Liver (tissue), 9 donors: ENCODE data around the gene ZFC3H1. TPM values are rescaled to one million over a fixed set of nuclear protein-coding genes. Genes with fewer than 3 reads are reported as not detected.

Experiments
- DNase-seq: peaks from one replicate; pipeline ENCODE4 v3.0.0-alpha.2; 2017; ENCODE audit warnings: low spot score
- H3K27ac ChIP-seq, 2 donors: one replicate each; pipeline ENCODE4 v1.7.0; 2013; ENCODE audit warnings: inconsistent platforms in 2 of 2, low read length in 2 of 2, control low read depth in 1 of 2, low read depth in 1 of 2, mild to moderate bottlenecking in 1 of 2
- H3K27me3 ChIP-seq, 4 donors: one replicate each; pipeline versions ENCODE4 v1.6.1 to v1.7.0; 2013; ENCODE audit warnings: low read length in 3 of 4, inconsistent platforms in 1 of 4, mild to moderate bottlenecking in 1 of 4, moderate library complexity in 1 of 4; ENCODE audit not compliant: control insufficient read depth in 4 of 4, insufficient read depth in 4 of 4
- H3K36me3 ChIP-seq, 4 donors: one replicate each; pipeline versions ENCODE4 v1.6.1 to v1.7.0; 2013; ENCODE audit warnings: low read length in 3 of 4, mild to moderate bottlenecking in 3 of 4, low read depth in 1 of 4, moderate library complexity in 1 of 4; ENCODE audit not compliant: control insufficient read depth in 4 of 4, insufficient read depth in 3 of 4
- H3K4me1 ChIP-seq, 4 donors: one replicate each; pipeline versions ENCODE4 v1.6.1 to v1.7.0; 2013; ENCODE audit warnings: low read length in 3 of 4, mild to moderate bottlenecking in 3 of 4, moderate library complexity in 1 of 4; ENCODE audit not compliant: control insufficient read depth in 4 of 4, insufficient read depth in 4 of 4
- H3K4me3 ChIP-seq, 3 donors: one replicate each; pipeline versions ENCODE4 v1.6.1 to v1.7.0; 2013; ENCODE audit warnings: low read length in 3 of 3, control low read depth in 1 of 3, low read depth in 1 of 3, mild to moderate bottlenecking in 1 of 3
- H3K9ac ChIP-seq, 2 donors: one replicate each; pipeline ENCODE4 v1.7.0; 2013; ENCODE audit warnings: low read length in 2 of 2, mild to moderate bottlenecking in 2 of 2, moderate library complexity in 2 of 2, control low read depth in 1 of 2, low read depth in 1 of 2
- H3K9me3 ChIP-seq, 4 donors: one replicate each; pipeline versions ENCODE4 v1.6.1 to v1.7.0; 2013; ENCODE audit warnings: low read length in 3 of 4; ENCODE audit not compliant: control insufficient read depth in 4 of 4
- EGR1 ChIP-seq, 2 donors: IDR thresholded peaks; 2 replicates each; pipeline ENCODE4 v1.6.1; 2016 to 2018; ENCODE audit warnings: antibody characterized with exemption in 2 of 2, low read depth in 2 of 2
- FOXA1 ChIP-seq: IDR thresholded peaks from 2 replicates; pipeline ENCODE4 v1.6.1; 2016; ENCODE audit warnings: antibody characterized with exemption
- FOXA2 ChIP-seq: IDR thresholded peaks from 2 replicates; pipeline ENCODE4 v1.6.1; 2016; ENCODE audit warnings: antibody characterized with exemption
- HNF4G ChIP-seq: IDR thresholded peaks from 2 replicates; pipeline ENCODE4 v1.6.1; 2016; ENCODE audit warnings: antibody characterized with exemption
- JUND ChIP-seq, 2 donors: IDR thresholded peaks; 2 replicates each; pipeline ENCODE4 v1.6.1; 2016; ENCODE audit warnings: antibody characterized with exemption in 2 of 2
- NR2F2 ChIP-seq: IDR thresholded peaks from 2 replicates; pipeline ENCODE4 v1.6.1; 2016; ENCODE audit warnings: antibody characterized with exemption
- RAD21 ChIP-seq, 2 donors: IDR thresholded peaks; 2 replicates each; pipeline ENCODE4 v1.6.1; 2016; ENCODE audit warnings: antibody characterized with exemption in 2 of 2, mild to moderate bottlenecking in 2 of 2
- RXRA ChIP-seq, 2 donors: IDR thresholded peaks; 2 replicates each; pipeline ENCODE4 v1.6.1; 2017 to 2018; ENCODE audit warnings: antibody characterized with exemption in 2 of 2, mild to moderate bottlenecking in 1 of 2
- TAF1 ChIP-seq: conservative IDR thresholded peaks from 2 replicates; pipeline ENCODE4 v1.6.1; 2016; ENCODE audit warnings: antibody characterized with exemption, mild to moderate bottlenecking
- YY1 ChIP-seq: IDR thresholded peaks from 2 replicates; pipeline ENCODE4 v1.6.1; 2016; ENCODE audit warnings: antibody characterized with exemption, mild to moderate bottlenecking
- WGBS: extraction: QIAGEN DNeasy Blood & Tissue Kit; methylation state at CpG from one replicate; pipeline ENCODE4 v1.1.7; 2013; 5-methylcytosine and 5-hydroxymethylcytosine counted together
- polyA plus RNA-seq, 2 donors: library from polyadenylated mRNA; stranded (reverse) in 1 of 2; unstranded in 1 of 2; fragments of 200-250 nt in 1 of 2; fragments of >200 nt in 1 of 2; fragmentation: Nextera tagmentation in 1 of 2; extraction: Ambion mirVana in 1 of 2; gene quantifications; one replicate each; pipeline versions ENCODE4 v1.2.1 to v1.2.3, GENCODE V29; 2013 to 2015
- total RNA-seq, 2 donors: library from RNA; depleted of rRNA; stranded (reverse); fragments of >200 nt; gene quantifications; one replicate each; pipeline ENCODE4 v1.2.3, GENCODE V29; 2014
- TF ChIP-seq, protein P1 (sequence below): fragments of 150-350 bp; IDR thresholded peaks from 2 replicates; pipeline ENCODE4 v1.5.1; 2017; ENCODE audit warnings: improper control_type of control experiment, low read depth, low read length; ENCODE audit not compliant: missing input control
- TF ChIP-seq, protein P2 (sequence below): IDR thresholded peaks from 2 replicates; pipeline ENCODE4 v1.6.1; 2016; ENCODE audit warnings: antibody characterized with exemption, mild to moderate bottlenecking
- TF ChIP-seq, protein P3 (sequence below): IDR thresholded peaks from 2 replicates; pipeline ENCODE4 v1.6.1; 2016; ENCODE audit warnings: antibody characterized with exemption
- donor health status: healthy.
- donor health status: healthy.
- donor health status: healthy.
- donor health status: healthy.
- donor health status: healthy.

The ZFC3H1 gene
- total and polyA plus RNA-seq, 4 donors = 3.4 to 32.3 (median 8.6) TPM

DNA sequence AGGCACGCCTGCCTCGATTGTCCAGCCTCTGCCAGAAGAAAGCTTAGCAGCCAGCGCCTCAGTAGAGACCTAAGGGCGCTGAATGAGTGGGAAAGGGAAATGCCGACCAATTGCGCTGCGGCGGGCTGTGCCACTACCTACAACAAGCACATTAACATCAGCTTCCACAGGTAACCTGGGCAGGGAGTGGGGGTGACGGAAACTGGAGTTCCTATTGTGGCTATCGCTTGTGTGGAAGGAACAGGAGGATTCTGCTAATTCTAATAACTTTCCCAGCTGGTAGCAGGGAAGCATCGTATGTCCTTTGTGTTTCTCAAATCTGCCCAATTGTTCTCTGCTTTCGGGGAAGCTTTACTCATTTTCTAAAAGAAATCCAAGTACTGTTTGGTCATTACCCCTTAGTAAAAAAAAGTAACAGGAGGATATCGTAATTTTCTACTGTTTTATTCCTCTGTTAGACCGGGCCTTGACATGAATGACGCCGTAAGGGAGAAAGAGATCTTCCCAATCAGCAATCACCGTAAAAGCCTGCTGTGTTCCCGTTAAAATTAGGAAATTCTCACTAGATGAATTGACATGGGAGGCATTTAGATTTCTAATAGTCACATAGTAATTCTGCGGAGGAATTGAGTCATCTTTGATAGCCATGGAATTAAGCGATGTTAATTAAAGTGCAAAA is 902 bp upstream of the ZFC3H1 start:
- DNase-seq = no peak
- Histone ChIP-seq H3K9ac (peak overlapping the region; percentile 80 to 96), H3K27me3 (no peaks in the 10 kb centered on the region), H3K9me3 (no peaks in the 10 kb centered on the region), H3K4me3 (peak overlapping the region; percentile 79 to 97 (median 93)), H3K27ac (peak overlapping the region; percentile 97 to 99), H3K4me1 (peaks cover 6 to 23% (median 13%) of the 10 kb centered on the region in 4 donors), H3K36me3 (peaks cover 0 to 5% (median 2%) of the 10 kb centered on the region in 4 donors)
- TF ChIP-seq NR2F2 (no peak), YY1 (peak; percentile 97)
- WGBS = 1% methylated on average over 20 of the region's 20 CpGs

DNA sequence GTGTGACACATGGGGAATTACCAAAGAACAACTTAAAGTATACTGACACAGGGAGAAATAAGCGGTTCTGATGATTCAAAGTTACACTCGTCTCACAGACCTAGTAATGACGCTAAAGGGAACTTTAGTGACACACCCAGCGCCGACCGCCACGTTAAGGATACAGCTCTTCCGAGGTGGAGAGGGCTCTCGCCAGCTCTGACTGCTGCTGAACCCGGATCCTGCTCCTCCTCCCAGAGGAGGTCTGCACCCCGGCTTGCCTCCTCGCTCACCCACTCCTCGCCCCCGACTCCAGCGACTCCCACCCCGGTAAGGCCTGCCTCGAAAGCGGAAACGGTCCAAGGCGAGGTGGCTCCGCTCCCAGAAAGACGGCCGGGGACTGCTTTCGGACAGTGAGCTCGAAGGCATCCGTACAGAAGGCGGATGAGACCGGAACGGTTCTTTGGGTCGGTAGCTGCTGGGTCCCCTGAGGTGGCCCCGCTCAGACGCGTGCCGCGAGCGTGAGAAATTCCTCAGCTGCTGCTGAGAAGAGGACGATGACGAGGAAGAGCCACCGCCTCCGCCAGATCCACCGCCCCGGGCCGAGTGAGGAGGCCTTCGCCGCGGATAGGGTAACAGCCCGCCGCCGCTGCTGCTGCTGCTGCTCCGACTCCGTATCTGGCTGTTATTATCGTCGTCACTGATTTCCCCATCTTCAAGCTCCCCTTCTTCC is 643 bp downstream of the ZFC3H1 start:
- H3K36me3 ChIP-seq = peaks cover 1 to 15% (median 9%) of the 10 kb centered on the region in 4 donors
- peak; percentile 71 for DNase-seq
- H3K4me1 ChIP-seq = peaks cover 6 to 23% (median 13%) of the 10 kb centered on the region in 4 donors
- no peaks in the 10 kb centered on the region for H3K9me3 ChIP-seq
- peak overlapping the region; percentile 82 to 84 for H3K9ac ChIP-seq
- no peak for TF ChIP-seq TAF1
- TF ChIP-seq, protein P1, sequence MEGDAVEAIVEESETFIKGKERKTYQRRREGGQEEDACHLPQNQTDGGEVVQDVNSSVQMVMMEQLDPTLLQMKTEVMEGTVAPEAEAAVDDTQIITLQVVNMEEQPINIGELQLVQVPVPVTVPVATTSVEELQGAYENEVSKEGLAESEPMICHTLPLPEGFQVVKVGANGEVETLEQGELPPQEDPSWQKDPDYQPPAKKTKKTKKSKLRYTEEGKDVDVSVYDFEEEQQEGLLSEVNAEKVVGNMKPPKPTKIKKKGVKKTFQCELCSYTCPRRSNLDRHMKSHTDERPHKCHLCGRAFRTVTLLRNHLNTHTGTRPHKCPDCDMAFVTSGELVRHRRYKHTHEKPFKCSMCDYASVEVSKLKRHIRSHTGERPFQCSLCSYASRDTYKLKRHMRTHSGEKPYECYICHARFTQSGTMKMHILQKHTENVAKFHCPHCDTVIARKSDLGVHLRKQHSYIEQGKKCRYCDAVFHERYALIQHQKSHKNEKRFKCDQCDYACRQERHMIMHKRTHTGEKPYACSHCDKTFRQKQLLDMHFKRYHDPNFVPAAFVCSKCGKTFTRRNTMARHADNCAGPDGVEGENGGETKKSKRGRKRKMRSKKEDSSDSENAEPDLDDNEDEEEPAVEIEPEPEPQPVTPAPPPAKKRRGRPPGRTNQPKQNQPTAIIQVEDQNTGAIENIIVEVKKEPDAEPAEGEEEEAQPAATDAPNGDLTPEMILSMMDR = no peak
- TF ChIP-seq, protein P2, sequence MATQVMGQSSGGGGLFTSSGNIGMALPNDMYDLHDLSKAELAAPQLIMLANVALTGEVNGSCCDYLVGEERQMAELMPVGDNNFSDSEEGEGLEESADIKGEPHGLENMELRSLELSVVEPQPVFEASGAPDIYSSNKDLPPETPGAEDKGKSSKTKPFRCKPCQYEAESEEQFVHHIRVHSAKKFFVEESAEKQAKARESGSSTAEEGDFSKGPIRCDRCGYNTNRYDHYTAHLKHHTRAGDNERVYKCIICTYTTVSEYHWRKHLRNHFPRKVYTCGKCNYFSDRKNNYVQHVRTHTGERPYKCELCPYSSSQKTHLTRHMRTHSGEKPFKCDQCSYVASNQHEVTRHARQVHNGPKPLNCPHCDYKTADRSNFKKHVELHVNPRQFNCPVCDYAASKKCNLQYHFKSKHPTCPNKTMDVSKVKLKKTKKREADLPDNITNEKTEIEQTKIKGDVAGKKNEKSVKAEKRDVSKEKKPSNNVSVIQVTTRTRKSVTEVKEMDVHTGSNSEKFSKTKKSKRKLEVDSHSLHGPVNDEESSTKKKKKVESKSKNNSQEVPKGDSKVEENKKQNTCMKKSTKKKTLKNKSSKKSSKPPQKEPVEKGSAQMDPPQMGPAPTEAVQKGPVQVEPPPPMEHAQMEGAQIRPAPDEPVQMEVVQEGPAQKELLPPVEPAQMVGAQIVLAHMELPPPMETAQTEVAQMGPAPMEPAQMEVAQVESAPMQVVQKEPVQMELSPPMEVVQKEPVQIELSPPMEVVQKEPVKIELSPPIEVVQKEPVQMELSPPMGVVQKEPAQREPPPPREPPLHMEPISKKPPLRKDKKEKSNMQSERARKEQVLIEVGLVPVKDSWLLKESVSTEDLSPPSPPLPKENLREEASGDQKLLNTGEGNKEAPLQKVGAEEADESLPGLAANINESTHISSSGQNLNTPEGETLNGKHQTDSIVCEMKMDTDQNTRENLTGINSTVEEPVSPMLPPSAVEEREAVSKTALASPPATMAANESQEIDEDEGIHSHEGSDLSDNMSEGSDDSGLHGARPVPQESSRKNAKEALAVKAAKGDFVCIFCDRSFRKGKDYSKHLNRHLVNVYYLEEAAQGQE = no peak
- no peak for TF ChIP-seq EGR1 (IDR thresholded peaks at IDR 0.05; ENCODE audit: low read depth in 2 of 2)
- no peak for TF ChIP-seq FOXA2
- TF ChIP-seq HNF4G = no peak
- no peak for TF ChIP-seq RAD21 (IDR thresholded peaks at IDR 0.05)
- TF ChIP-seq RXRA (IDR thresholded peaks at IDR 0.05) = no peak
- no peak for TF ChIP-seq FOXA1
- no peak for TF ChIP-seq YY1
- TF ChIP-seq, protein P3, sequence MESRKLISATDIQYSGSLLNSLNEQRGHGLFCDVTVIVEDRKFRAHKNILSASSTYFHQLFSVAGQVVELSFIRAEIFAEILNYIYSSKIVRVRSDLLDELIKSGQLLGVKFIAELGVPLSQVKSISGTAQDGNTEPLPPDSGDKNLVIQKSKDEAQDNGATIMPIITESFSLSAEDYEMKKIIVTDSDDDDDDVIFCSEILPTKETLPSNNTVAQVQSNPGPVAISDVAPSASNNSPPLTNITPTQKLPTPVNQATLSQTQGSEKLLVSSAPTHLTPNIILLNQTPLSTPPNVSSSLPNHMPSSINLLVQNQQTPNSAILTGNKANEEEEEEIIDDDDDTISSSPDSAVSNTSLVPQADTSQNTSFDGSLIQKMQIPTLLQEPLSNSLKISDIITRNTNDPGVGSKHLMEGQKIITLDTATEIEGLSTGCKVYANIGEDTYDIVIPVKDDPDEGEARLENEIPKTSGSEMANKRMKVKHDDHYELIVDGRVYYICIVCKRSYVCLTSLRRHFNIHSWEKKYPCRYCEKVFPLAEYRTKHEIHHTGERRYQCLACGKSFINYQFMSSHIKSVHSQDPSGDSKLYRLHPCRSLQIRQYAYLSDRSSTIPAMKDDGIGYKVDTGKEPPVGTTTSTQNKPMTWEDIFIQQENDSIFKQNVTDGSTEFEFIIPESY = no peak
- TF ChIP-seq JUND (IDR thresholded peaks at IDR 0.05) = no peak
- H3K27ac ChIP-seq = peak overlapping the region; percentile 97 to 99
- WGBS = under 1% methylated on average over 53 of the region's 53 CpGs
- H3K4me3 ChIP-seq = peak overlapping the region; percentile 79 to 93 (median 87)
- no peaks in the 10 kb centered on the region for H3K27me3 ChIP-seq
